ENCODE measurements around the gene CCDC47.

DNA sequence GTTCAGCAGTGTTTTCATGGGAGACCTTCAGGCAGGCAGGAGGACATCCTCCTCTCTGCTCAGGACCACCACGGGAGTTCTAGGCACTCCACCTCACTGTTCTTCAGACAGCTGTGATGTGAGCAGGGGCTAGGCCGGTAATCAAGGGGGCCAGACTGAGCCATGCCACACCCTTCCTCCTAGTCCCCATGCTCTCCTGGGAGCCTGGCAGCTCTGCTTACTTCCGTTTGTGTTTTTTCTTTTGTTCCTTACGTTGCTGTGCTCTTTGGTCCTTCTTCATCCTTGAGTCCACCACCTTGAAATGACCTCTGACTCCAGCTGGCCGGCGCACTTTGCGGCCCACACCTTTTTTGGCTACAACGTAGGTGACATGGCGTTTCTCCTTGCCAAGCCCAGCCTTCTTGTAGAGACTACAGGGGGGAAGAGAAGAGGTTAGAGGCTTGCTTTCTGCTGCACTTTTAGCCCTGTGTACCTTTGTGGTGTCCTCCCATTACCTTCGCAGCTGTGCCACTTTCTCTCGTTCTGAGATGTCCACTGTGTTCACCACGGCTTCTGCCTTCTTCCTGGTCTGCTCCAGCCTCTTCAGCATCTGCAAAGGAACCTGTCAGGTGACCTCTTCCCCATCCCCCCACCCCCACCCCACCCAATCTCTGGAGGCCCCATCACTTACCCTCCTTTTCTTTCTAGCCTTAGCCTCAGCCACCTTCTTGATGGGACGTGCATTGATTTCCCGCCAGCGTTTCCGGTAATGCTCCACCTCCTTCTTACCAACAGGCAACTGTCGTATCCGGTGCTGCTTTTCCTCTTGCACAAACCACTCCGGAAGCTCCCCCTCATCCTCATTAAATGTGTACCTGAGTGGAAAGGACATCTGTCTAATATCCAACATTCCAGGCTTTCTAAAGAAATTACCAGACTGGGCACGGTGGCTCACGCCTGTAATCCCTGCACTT, 46.5 kb upstream of the CCDC47 start:
- TF ChIP-seq MYNN (tag by site-specific recombination; IDR thresholded peaks at IDR 0.05; ENCODE audit: borderline replicate concordance) (no peak), SETDB1 (IDR thresholded peaks at IDR 0.05; ENCODE audit: insufficient read length, low read length) (no peak), MZF1 (tag by site-specific recombination; IDR thresholded peaks at IDR 0.05; ENCODE audit: borderline replicate concordance) (no peak), BCL11A (tag by site-specific recombination; IDR thresholded peaks at IDR 0.05; ENCODE audit: low read depth) (no peak)
